Lower lobe of right lung (tissue), 2 donors: Measurements from ENCODE around the gene KIAA0753. TPM values are rescaled to one million over a fixed set of nuclear protein-coding genes. Genes with fewer than 3 reads are reported as not detected.

Experiments used
- ATAC-seq, 2 donors: fragments of 200-7000 bp; cut with Tn5 transposase; one replicate each; pipeline ENCODE4 v1.9.1; 2020 to 2022; ENCODE audit warnings: mild to moderate bottlenecking in 2 of 2, moderate library complexity in 2 of 2
- DNase-seq: peaks from one replicate; pipeline ENCODE4 v3.0.0-alpha.2; 2020
- H3K27ac ChIP-seq: fragments of 200-600 bp; one replicate; pipeline ENCODE4 v1.8.0; 2022
- H3K27me3 ChIP-seq: fragments of 200-600 bp; one replicate; pipeline ENCODE4 v1.8.0; 2022; ENCODE audit warnings: low read depth
- H3K36me3 ChIP-seq: fragments of 200-600 bp; one replicate; pipeline ENCODE4 v1.8.0; 2022; ENCODE audit warnings: mild to moderate bottlenecking
- H3K4me1 ChIP-seq: fragments of 200-600 bp; one replicate; pipeline ENCODE4 v1.8.0; 2022
- H3K4me3 ChIP-seq: fragments of 200-600 bp; one replicate; pipeline ENCODE4 v1.8.0; 2022; ENCODE audit warnings: mild to moderate bottlenecking
- H3K9me3 ChIP-seq: fragments of 200-600 bp; one replicate; pipeline ENCODE4 v1.8.0; 2022
- CTCF ChIP-seq: fragments of 200-600 bp; IDR thresholded peaks from one replicate; pipeline ENCODE4 v1.8.0; 2022; ENCODE audit warnings: antibody characterized with exemption, mild to moderate bottlenecking
- intact Hi-C: fragments of 100-400 bp; cut with DNase I; formaldehyde crosslinking; loops from one replicate; pipeline ENCODE4 v1.11.0; 2022
- total RNA-seq: library from RNA; stranded (reverse); fragmentation: NEBNext Ultra II Directional; extraction: Animal tissue kit (Norgen Biotek cat#: 25700); gene quantifications from one replicate; pipeline ENCODE4 v1.2.1, GENCODE V29; 2021
- donor health status: DM: no; HTN: yes; CAD: no; lungs with severe emphysema.

The KIAA0753 gene
- total RNA-seq, 1 donor from 2014 or later = 20.0 TPM

- Histone ChIP-seq H3K4me3 (peak overlapping the region; percentile 26), H3K27me3 (peaks cover 31% of the 10 kb centered on the region), H3K9me3 (no peaks in the 10 kb centered on the region), H3K36me3 (peaks cover 2% of the 10 kb centered on the region), H3K4me1 (peaks cover 36% of the 10 kb centered on the region), H3K27ac (no peak overlapping the region)
- intact Hi-C loops = no loop called here
- DNase-seq (peak; percentile 62), ATAC-seq (peak in 1 of 2 donors; percentile 5)
- TF ChIP-seq CTCF = no peak
Measured at GRCh38 chr17:6654841-6655731, 14.6 kb upstream of the KIAA0753 start.

GRCh38 chr17:6651919-6652452 is 11.5 kb upstream of the KIAA0753 start:
- Histone ChIP-seq H3K4me1 (peaks cover 44% of the 10 kb centered on the region), H3K36me3 (peaks cover 33% of the 10 kb centered on the region), H3K27me3 (peaks cover 21% of the 10 kb centered on the region), H3K4me3 (peak overlapping the region; percentile 84), H3K27ac (peak overlapping the region; percentile 93), H3K9me3 (no peaks in the 10 kb centered on the region)
- ATAC-seq (peak; percentile 43 to 53), DNase-seq (peak; percentile 64)
- intact Hi-C loops = no loop called here
- no peak for TF ChIP-seq CTCF

GRCh38 chr17:6651354-6651918 is 10.9 kb upstream of the KIAA0753 start, which contains the start of the genes C17orf100 and MED31:
Gene C17orf100 (plus strand): TSS chr17:6651762. CDS start chr17:6651914, 152 bp downstream.
Gene MED31 (minus strand): TSS chr17:6651605. CDS start chr17:6651528, 77 bp downstream.
- peaks cover 21% of the 10 kb centered on the region for H3K27me3 ChIP-seq
- intact Hi-C loops = no loop called here
- H3K4me1 ChIP-seq = peaks cover 44% of the 10 kb centered on the region
- H3K36me3 ChIP-seq = peaks cover 38% of the 10 kb centered on the region
- peak within 1 kb of the TSS; percentile 84 for H3K4me3 ChIP-seq
- peak; percentile 98 to 99 for ATAC-seq
- H3K9me3 ChIP-seq = no peaks in the 10 kb centered on the region
- peak within 1 kb of the TSS; percentile 93 for H3K27ac ChIP-seq
- no peak for TF ChIP-seq CTCF
- DNase-seq = peak; percentile 96

- H3K4me3 ChIP-seq = no peak overlapping the region
- ATAC-seq (no peak), DNase-seq (no peak)
- H3K36me3 ChIP-seq = peaks cover 71% of the 10 kb centered on the region
- no peak overlapping the region for H3K27ac ChIP-seq
- peaks cover 33% of the 10 kb centered on the region for H3K4me1 ChIP-seq
- intact Hi-C loops = no loop called here
- H3K27me3 ChIP-seq = no peaks in the 10 kb centered on the region
- H3K9me3 ChIP-seq = no peaks in the 10 kb centered on the region
- no peak for TF ChIP-seq CTCF
Measured at GRCh38 chr17:6648181-6648580, 7.7 kb upstream of the KIAA0753 start.

- intact Hi-C loops = no loop called here
- Histone ChIP-seq H3K4me1 (peaks cover 27% of the 10 kb centered on the region), H3K27ac (no peak overlapping the region), H3K36me3 (peaks cover 63% of the 10 kb centered on the region), H3K27me3 (no peaks in the 10 kb centered on the region), H3K4me3 (no peak overlapping the region), H3K9me3 (no peaks in the 10 kb centered on the region)
- TF ChIP-seq CTCF = no peak
- DNase-seq = no peak
- no peak for ATAC-seq
Measured at GRCh38 chr17:6643451-6644125, 3.1 kb upstream of the KIAA0753 start.
